Lower lobe of right lung (tissue), 2 donors: ENCODE measurements around the gene WNT7A. TPM values are rescaled to one million over a fixed set of nuclear protein-coding genes. Genes with fewer than 3 reads are reported as not detected.
"Not testable (repeated sequence)": the region's sequence is repeated elsewhere in the genome, so short reads cannot be mapped to it uniquely, and the experiment has no call there.

Source experiments
- ATAC-seq, 2 donors: fragments of 200-7000 bp; cut with Tn5 transposase; one replicate each; pipeline ENCODE4 v1.9.1; 2020 to 2022; ENCODE audit warnings: mild to moderate bottlenecking in 2 of 2, moderate library complexity in 2 of 2
- DNase-seq: peaks from one replicate; pipeline ENCODE4 v3.0.0-alpha.2; 2020
- H3K27ac ChIP-seq: fragments of 200-600 bp; one replicate; pipeline ENCODE4 v1.8.0; 2022
- H3K27me3 ChIP-seq: fragments of 200-600 bp; one replicate; pipeline ENCODE4 v1.8.0; 2022; ENCODE audit warnings: low read depth
- H3K36me3 ChIP-seq: fragments of 200-600 bp; one replicate; pipeline ENCODE4 v1.8.0; 2022; ENCODE audit warnings: mild to moderate bottlenecking
- H3K4me1 ChIP-seq: fragments of 200-600 bp; one replicate; pipeline ENCODE4 v1.8.0; 2022
- H3K4me3 ChIP-seq: fragments of 200-600 bp; one replicate; pipeline ENCODE4 v1.8.0; 2022; ENCODE audit warnings: mild to moderate bottlenecking
- H3K9me3 ChIP-seq: fragments of 200-600 bp; one replicate; pipeline ENCODE4 v1.8.0; 2022
- intact Hi-C: fragments of 100-400 bp; cut with DNase I; formaldehyde crosslinking; loops from one replicate; pipeline ENCODE4 v1.11.0; 2022
- long read RNA-seq: library from polyadenylated mRNA; unstranded; transcript quantifications from one replicate; pipeline ENCODE4 v2.0.0, GENCODE V29; 2021
- total RNA-seq: library from RNA; stranded (reverse); fragmentation: NEBNext Ultra II Directional; extraction: Animal tissue kit (Norgen Biotek cat#: 25700); gene quantifications from one replicate; pipeline ENCODE4 v1.2.1, GENCODE V29; 2021
- TF ChIP-seq, protein P1 (sequence below): fragments of 200-600 bp; IDR thresholded peaks from one replicate; pipeline ENCODE4 v1.8.0; 2022; ENCODE audit warnings: antibody characterized with exemption, mild to moderate bottlenecking
- donor health status: DM: no; HTN: yes; CAD: no; lungs with severe emphysema.

The WNT7A gene
- 4.1 TPM for total RNA-seq
- long read RNA-seq, full-length matches to known transcripts: 7 of 8 reads
- long read RNA-seq, partial matches to known transcripts: 0 of 8 reads
- long read RNA-seq, other reads (novel, unspliced or antisense): 1 of 8 reads

DNA sequence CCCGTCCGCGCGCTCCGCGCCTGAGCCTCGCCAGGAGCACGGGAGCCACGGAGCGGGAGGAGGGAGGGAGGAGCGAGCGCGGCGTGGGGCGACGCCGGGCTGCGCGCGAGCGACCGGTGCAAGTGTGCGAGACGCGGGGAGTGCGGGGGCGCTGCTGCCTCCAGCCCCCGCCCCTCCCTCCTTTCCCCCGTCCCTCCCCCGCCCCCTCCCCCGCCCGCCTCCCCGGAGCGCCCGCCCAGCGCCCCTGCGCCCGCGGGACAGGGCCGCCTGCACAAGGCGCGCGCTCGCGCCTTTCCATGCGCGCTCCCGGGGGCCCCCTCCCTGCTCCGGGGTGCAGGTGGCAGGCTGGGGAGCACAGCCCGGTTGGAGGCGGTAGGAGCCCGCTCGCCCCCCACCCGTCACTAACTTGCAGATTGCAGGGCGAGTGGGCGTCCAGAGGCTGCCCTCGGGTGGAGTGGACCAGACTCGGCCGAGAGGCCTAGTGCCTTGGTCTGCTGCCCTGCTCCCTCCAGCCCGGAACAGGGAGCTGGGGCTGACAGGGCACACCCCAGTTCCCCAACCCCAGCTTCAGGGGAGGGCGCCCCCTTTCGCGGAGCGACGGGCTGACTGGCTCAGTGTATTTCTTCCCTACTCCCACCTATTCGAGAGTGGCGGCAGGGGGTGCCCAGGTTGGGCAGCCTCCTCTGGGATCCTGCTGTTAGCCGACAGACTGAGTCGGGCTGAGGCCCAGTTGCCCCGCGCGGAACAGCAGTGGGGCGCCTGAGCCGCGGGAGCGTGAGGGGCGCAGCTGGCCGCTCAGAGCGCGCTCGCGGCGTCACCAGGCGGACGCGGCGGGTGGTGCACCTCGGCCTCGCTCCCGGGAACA is at the start of gene WNT7A:
Gene WNT7A (minus strand): TSS at position 126 of the 865 bp plus-strand sequence. CDS start 255 bp downstream, outside the sequence.
- H3K36me3 ChIP-seq: no peaks in the 10 kb centered on the region
- H3K27ac ChIP-seq: peak within 1 kb of the TSS; percentile 4
- no peaks in the 10 kb centered on the region for H3K9me3 ChIP-seq
- intact Hi-C loops: loop anchor here (10.0 kb wide), 1 partner anchor 225 kb away; no protein-coding TSS in a partner anchor
- DNase-seq (no peak), ATAC-seq (peak; percentile 70 to 84)
- TF ChIP-seq, protein P1, sequence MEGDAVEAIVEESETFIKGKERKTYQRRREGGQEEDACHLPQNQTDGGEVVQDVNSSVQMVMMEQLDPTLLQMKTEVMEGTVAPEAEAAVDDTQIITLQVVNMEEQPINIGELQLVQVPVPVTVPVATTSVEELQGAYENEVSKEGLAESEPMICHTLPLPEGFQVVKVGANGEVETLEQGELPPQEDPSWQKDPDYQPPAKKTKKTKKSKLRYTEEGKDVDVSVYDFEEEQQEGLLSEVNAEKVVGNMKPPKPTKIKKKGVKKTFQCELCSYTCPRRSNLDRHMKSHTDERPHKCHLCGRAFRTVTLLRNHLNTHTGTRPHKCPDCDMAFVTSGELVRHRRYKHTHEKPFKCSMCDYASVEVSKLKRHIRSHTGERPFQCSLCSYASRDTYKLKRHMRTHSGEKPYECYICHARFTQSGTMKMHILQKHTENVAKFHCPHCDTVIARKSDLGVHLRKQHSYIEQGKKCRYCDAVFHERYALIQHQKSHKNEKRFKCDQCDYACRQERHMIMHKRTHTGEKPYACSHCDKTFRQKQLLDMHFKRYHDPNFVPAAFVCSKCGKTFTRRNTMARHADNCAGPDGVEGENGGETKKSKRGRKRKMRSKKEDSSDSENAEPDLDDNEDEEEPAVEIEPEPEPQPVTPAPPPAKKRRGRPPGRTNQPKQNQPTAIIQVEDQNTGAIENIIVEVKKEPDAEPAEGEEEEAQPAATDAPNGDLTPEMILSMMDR: peak; percentile 67
- peak within 1 kb of the TSS; percentile 49 for H3K4me3 ChIP-seq
- H3K27me3 ChIP-seq: peaks cover 68% of the 10 kb centered on the region
- H3K4me1 ChIP-seq: peaks cover 26% of the 10 kb centered on the region

DNA sequence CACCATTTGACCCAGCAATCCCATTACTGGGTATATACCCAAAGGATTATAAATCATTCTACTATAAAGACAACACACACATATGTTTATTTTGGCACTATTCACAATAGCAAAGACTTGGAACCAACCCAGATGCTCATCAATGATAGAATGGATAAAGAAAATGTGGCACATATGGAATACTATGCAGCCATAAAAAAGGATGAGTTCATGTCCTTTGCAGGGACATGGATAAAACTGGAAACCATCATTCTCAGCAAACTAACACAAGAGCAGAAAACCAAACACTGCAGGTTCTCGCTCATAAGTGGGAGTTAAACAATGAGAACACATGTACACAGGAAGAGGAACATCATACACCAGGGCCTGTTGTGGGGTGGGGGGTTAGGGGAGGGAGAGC is 48.9 kb upstream of the WNT7A start:
- peaks cover 13% of the 10 kb centered on the region for H3K27me3 ChIP-seq
- H3K9me3 ChIP-seq, ATAC-seq, H3K4me3 ChIP-seq, DNase-seq, intact Hi-C loops, H3K4me1 ChIP-seq, H3K27ac ChIP-seq, H3K36me3 ChIP-seq: not testable (repeated sequence)

DNA sequence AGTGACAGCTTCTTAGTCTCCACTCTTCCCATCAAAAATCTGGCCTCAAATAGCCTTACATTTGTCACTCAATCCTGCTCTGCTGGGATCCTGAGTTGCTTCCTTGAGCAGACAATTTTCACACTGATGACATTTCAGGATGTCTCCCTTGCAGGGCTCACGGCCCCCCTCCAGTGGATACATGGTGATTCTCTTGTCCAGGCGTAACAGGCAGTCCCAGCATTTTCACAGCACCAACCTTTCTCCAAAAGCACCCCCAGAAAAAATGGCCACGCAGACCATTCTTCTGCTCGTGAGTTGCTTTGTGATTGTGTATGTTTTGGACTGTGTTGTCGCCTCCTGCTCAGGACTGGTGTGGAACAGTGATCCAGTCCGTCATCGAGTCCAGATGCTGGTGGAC is 47.4 kb upstream of the WNT7A start:
- intact Hi-C loops: no loop called here
- H3K9me3 ChIP-seq: peaks cover 9% of the 10 kb centered on the region
- H3K4me1 ChIP-seq: no peaks in the 10 kb centered on the region
- TF ChIP-seq, protein P1: no peak
- no peak for DNase-seq
- no peak overlapping the region for H3K27ac ChIP-seq
- no peaks in the 10 kb centered on the region for H3K36me3 ChIP-seq
- peaks cover 2% of the 10 kb centered on the region for H3K27me3 ChIP-seq
- H3K4me3 ChIP-seq: no peak overlapping the region
- no peak for ATAC-seq

DNA sequence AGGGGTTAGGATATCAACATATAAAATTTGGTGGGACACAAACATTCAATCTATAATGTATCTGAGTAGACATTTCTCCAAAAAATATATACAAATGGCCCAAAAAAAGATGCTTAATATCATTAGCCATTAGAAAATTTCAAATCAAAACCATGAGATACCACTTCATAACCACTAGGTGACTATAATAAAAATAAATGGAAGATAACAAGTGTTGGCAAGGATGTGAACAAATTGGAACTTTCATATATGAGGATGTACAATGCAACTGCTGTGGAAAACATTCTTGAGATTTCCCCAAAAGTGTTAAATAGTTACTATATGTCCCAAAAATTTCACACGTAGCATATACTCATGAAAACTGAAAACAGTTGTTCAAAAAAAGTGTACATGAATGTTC is 36.5 kb upstream of the WNT7A start:
- no peaks in the 10 kb centered on the region for H3K27me3 ChIP-seq
- TF ChIP-seq, protein P1: no peak
- no peaks in the 10 kb centered on the region for H3K36me3 ChIP-seq
- H3K9me3 ChIP-seq: peaks cover 66% of the 10 kb centered on the region
- H3K4me1 ChIP-seq: no peaks in the 10 kb centered on the region
- DNase-seq (no peak), ATAC-seq (no peak)
- intact Hi-C loops: no loop called here
- H3K27ac ChIP-seq: no peak overlapping the region
- no peak overlapping the region for H3K4me3 ChIP-seq

DNA sequence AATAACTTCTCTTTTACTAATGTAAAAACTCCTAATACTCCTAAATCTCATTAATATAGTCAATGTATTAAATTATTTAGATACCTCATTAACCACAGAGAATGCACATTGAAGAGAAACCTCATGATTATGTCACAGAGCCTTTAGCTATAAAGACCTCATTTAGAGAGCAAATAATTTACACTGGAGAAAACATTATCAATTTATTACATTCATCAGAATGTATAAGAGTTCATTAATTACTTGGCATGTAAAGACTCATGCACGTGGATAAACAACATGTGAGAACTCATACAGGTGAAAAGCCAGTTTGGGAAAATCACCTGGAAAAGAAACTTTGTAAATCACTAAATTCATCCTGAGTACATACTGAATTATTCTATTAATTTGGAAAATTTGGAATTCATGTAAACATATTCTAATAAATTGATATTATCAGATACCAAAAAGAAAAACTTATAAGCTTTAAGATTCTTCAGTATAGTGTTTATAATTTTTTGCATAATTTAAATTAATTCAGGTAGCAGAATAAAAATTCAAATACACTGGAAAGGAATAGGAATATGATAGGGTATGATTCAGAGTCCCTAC is 22.9 kb upstream of the WNT7A start:
- intact Hi-C loops: no loop called here
- Histone ChIP-seq H3K9me3 (peaks cover 70% of the 10 kb centered on the region), H3K36me3 (no peaks in the 10 kb centered on the region), H3K4me3 (no peak overlapping the region), H3K27me3 (no peaks in the 10 kb centered on the region), H3K27ac (no peak overlapping the region), H3K4me1 (no peaks in the 10 kb centered on the region)
- TF ChIP-seq, protein P1: no peak
- DNase-seq (no peak), ATAC-seq (no peak)
